Measurements from ENCODE around the gene TBC1D13. TPM values are rescaled to one million over a fixed set of nuclear protein-coding genes. Genes with fewer than 3 reads are reported as not detected.

The TBC1D13 gene
- polyA plus RNA-seq, 2 of the 4 experiments (the other 2 are of a cell fraction), result 13.9 to 17.6 TPM

- H3K4me1 ChIP-seq, result no peaks in the 10 kb centered on the region
- WGBS (ENCODE audit: missing lambda C conversion rate), result 80% methylated on average over 8 of the region's 8 CpGs
- no peak overlapping the region for H3K27ac ChIP-seq
- H3K4me2 ChIP-seq, result no peak overlapping the region
- no peak for FAIRE-seq
- POLR2A ChIA-PET, result no interaction called here
- no peaks in the 10 kb centered on the region for H3K9me3 ChIP-seq
- ATAC-seq, result no peak
- CTCF ChIA-PET, result interaction anchor here (1.2 to 2.2 kb wide), 3 partner anchors 11 to 66 kb away, joined by 3 to 7 read pairs (median 5); partner anchors contain the start of gene ENDOG
- DNase-seq (ENCODE audit: low read depth in 1 of 2, low spot score in 1 of 2), result no peak
- no peak overlapping the region for H3K4me3 ChIP-seq
- no peak for TF ChIP-seq EP300 (IDR thresholded peaks at IDR 0.05)
- TF ChIP-seq TFCP2L1 (CRISPR knock-in tag; IDR thresholded peaks at IDR 0.05), result no peak
- TF ChIP-seq SMC3 (IDR thresholded peaks at IDR 0.05), result no peak
- no peak for TF ChIP-seq NPAS2 (CRISPR knock-in tag; IDR thresholded peaks at IDR 0.05; ENCODE audit: borderline replicate concordance)
- no peak for TF ChIP-seq ZSCAN20 (CRISPR knock-in tag; IDR thresholded peaks at IDR 0.05)
- no peak for TF ChIP-seq RCOR1 (IDR thresholded peaks at IDR 0.05; ENCODE audit: low read depth, low read length)
- TF ChIP-seq FOSL2 (IDR thresholded peaks at IDR 0.05), result no peak
- TF ChIP-seq FOSL2 (CRISPR knock-in tag; IDR thresholded peaks at IDR 0.05), result no peak
- no peak for TF ChIP-seq HOXA7 (CRISPR knock-in tag; IDR thresholded peaks at IDR 0.05)
- no peak for TF ChIP-seq KDM5A (IDR thresholded peaks at IDR 0.05)
- TF ChIP-seq BHLHE40 (IDR thresholded peaks at IDR 0.05; ENCODE audit: low read depth, low read length), result no peak
- TF ChIP-seq HES2 (IDR thresholded peaks at IDR 0.05), result no peak
- TF ChIP-seq HOXB5 (CRISPR knock-in tag; IDR thresholded peaks at IDR 0.05), result no peak
Measured at GRCh38 chr9:128798896-128799295, 11.8 kb downstream of the TBC1D13 start.

- CTCF ChIA-PET, result interaction anchor here (2.2 kb wide), 1 partner anchor 67 kb away, joined by 7 read pairs; no protein-coding TSS in a partner anchor
- ATAC-seq, result no peak
- H3K9me3 ChIP-seq, result no peaks in the 10 kb centered on the region
Measured at GRCh38 chr9:128800061-128800460, 13.0 kb downstream of the TBC1D13 start.

More at GRCh38 chr9:128800061-128800460, 13.0 kb downstream of the TBC1D13 start:
- FAIRE-seq (no peak), DNase-seq (ENCODE audit: low read depth in 1 of 2, low spot score in 1 of 2) (no peak)
- Histone ChIP-seq H3K4me2 (no peak overlapping the region), H3K4me1 (no peaks in the 10 kb centered on the region), H3K27ac (no peak overlapping the region), H3K4me3 (no peak overlapping the region)
- POLR2A ChIA-PET, result no interaction called here
- no peak for TF ChIP-seq CBX2 (IDR thresholded peaks at IDR 0.05; ENCODE audit: borderline replicate concordance, low read depth)
- TF ChIP-seq HOXB5 (CRISPR knock-in tag; IDR thresholded peaks at IDR 0.05), result no peak
- no peak for TF ChIP-seq FOSB (CRISPR knock-in tag; IDR thresholded peaks at IDR 0.05)
- no peak for TF ChIP-seq ZSCAN20 (CRISPR knock-in tag; IDR thresholded peaks at IDR 0.05)
- TF ChIP-seq MAZ (IDR thresholded peaks at IDR 0.05; ENCODE audit: borderline replicate concordance, low read depth, low read length), result no peak
- TF ChIP-seq TFCP2L1 (CRISPR knock-in tag; IDR thresholded peaks at IDR 0.05), result no peak
- no peak for TF ChIP-seq JUN (IDR thresholded peaks at IDR 0.05)
- TF ChIP-seq GATA3 (IDR thresholded peaks at IDR 0.05; ENCODE audit: borderline replicate concordance), result no peak
- TF ChIP-seq REST (IDR thresholded peaks at IDR 0.05), result no peak
- no peak for TF ChIP-seq E2F6 (IDR thresholded peaks at IDR 0.05; ENCODE audit: borderline replicate concordance, low read depth)
- TF ChIP-seq KDM1A (IDR thresholded peaks at IDR 0.05; ENCODE audit: low read depth), result no peak
- no peak for TF ChIP-seq POLR2AphosphoS2 (conservative IDR thresholded peaks at IDR 0.05; ENCODE audit: low read length)
- TF ChIP-seq HDAC2 (IDR thresholded peaks at IDR 0.05), result no peak
- no peak for TF ChIP-seq USF2 (IDR thresholded peaks at IDR 0.05)
- TF ChIP-seq ESRRA (IDR thresholded peaks at IDR 0.05; ENCODE audit: borderline replicate concordance, low read length), result no peak
- 94% methylated on average over 7 of the region's 7 CpGs for WGBS (ENCODE audit: missing lambda C conversion rate)

All from A549 (cell line).